ENCODE measurements around the gene PPIF. TPM values are rescaled to one million over a fixed set of nuclear protein-coding genes. Genes with fewer than 3 reads are reported as not detected.

Gene PPIF
- total RNA-seq, 1 experiment from 2014 or later = 59.0 TPM

DNA sequence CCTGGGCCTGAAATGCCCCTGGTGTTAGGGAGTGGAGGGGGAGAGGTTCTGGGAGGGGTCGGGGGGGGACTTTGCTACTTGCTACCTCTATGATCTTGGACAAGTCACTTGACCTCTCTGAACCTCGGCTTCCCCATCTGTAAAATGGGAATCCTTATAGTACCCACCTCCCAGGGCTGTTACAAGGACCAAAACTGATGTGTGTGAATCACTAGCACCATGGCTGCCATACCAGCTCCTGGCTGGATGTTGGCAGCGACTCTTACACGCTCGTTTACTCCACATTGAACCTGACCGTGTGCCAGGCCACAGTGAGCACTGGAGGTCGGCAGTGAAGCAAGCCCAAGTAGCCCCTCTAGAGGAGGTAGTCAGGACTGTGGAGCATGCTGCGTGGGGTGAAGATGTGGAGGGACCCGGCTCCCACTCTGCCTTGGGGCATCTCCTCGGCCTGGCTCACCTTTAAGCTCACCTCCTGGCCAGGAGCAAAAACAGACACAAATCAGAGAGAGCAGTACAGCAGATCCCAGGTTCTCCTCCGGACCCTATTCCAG is 28.9 kb downstream of the PPIF start:
- ChIA-PET CTCF (no interaction called here), POLR2A (no interaction called here)
- BruUV-seq (replicated peaks) = no TSS peak

DNA sequence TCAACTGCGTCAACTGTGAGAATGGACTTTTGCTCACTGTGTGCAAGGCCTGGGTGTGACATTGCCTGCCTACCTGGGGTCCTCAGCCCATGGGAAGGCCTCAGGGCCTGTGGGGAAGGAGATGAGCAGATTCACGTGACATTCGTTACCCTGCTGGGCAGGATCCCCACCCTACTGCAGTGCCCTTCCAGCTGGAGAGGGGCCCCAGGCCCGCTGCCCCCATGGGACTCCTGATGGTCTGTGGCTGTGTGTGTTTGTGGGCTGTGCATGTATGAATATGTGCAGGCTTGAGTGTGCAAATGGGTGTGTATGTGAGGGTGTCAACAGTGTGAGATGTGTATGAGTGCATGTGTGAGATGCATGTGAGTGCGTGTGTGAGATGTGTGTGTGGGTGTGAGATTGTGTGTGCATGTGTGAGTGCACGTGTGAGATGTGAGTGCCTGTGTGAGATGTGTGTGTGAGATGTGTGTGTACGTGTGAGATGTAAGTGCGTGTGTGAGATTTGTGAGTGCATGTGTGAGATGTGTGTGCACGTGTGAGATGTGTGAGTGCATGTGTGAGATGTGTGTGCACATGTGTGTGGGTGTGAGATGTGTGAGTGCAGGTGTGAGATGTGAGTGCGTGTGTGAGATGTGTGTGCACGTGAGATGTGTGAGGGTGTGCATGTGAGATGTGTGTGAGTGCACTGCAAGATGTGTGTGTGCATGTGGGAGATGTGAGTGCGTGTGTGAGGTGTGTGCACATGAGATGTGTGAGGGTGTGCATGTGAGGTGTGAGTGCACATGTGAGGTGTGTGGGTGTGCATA is 29.7 kb downstream of the PPIF start:
- no TSS peak for BruUV-seq (replicated peaks)
- ATAC-seq = no peak
- Histone ChIP-seq H3K4me1 (ENCODE audit: control insufficient read depth, insufficient read depth, low read length) (peaks cover 6% of the 10 kb centered on the region; the same call in 1 of the 2 replicates), H3K36me3 (ENCODE audit: control insufficient read depth, insufficient read depth, low read length) (no peaks in the 10 kb centered on the region), H3K27ac (ENCODE audit: low read length) (no peak overlapping the region), H3K9me3 (ENCODE audit: control insufficient read depth, insufficient read depth, low read depth, low read length) (no peaks in the 10 kb centered on the region), H3K27me3 (ENCODE audit: control insufficient read depth, insufficient read depth, low read length) (no peaks in the 10 kb centered on the region), H3K4me3 (ENCODE audit: low read depth in 2 of 2, low read length in 2 of 2) (no peak overlapping the region)
- CTCF ChIA-PET = no interaction called here
- POLR2A ChIA-PET = no interaction called here
- no peak for TF ChIP-seq TCF7L2 (IDR thresholded peaks at IDR 0.05; ENCODE audit: low read depth, low read length)
- no peak for TF ChIP-seq POLR2AphosphoS5 (IDR thresholded peaks at IDR 0.05; ENCODE audit: low read depth, low read length)
- TF ChIP-seq, protein P1, sequence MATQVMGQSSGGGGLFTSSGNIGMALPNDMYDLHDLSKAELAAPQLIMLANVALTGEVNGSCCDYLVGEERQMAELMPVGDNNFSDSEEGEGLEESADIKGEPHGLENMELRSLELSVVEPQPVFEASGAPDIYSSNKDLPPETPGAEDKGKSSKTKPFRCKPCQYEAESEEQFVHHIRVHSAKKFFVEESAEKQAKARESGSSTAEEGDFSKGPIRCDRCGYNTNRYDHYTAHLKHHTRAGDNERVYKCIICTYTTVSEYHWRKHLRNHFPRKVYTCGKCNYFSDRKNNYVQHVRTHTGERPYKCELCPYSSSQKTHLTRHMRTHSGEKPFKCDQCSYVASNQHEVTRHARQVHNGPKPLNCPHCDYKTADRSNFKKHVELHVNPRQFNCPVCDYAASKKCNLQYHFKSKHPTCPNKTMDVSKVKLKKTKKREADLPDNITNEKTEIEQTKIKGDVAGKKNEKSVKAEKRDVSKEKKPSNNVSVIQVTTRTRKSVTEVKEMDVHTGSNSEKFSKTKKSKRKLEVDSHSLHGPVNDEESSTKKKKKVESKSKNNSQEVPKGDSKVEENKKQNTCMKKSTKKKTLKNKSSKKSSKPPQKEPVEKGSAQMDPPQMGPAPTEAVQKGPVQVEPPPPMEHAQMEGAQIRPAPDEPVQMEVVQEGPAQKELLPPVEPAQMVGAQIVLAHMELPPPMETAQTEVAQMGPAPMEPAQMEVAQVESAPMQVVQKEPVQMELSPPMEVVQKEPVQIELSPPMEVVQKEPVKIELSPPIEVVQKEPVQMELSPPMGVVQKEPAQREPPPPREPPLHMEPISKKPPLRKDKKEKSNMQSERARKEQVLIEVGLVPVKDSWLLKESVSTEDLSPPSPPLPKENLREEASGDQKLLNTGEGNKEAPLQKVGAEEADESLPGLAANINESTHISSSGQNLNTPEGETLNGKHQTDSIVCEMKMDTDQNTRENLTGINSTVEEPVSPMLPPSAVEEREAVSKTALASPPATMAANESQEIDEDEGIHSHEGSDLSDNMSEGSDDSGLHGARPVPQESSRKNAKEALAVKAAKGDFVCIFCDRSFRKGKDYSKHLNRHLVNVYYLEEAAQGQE (IDR thresholded peaks at IDR 0.05; ENCODE audit: insufficient read depth in 1 of 2, low read depth in 2 of 2, low read length in 1 of 2) = no peak
- TF ChIP-seq, protein P2, sequence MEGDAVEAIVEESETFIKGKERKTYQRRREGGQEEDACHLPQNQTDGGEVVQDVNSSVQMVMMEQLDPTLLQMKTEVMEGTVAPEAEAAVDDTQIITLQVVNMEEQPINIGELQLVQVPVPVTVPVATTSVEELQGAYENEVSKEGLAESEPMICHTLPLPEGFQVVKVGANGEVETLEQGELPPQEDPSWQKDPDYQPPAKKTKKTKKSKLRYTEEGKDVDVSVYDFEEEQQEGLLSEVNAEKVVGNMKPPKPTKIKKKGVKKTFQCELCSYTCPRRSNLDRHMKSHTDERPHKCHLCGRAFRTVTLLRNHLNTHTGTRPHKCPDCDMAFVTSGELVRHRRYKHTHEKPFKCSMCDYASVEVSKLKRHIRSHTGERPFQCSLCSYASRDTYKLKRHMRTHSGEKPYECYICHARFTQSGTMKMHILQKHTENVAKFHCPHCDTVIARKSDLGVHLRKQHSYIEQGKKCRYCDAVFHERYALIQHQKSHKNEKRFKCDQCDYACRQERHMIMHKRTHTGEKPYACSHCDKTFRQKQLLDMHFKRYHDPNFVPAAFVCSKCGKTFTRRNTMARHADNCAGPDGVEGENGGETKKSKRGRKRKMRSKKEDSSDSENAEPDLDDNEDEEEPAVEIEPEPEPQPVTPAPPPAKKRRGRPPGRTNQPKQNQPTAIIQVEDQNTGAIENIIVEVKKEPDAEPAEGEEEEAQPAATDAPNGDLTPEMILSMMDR (IDR thresholded peaks at IDR 0.05) = no peak
- TF ChIP-seq SIN3A (IDR thresholded peaks at IDR 0.05; ENCODE audit: borderline replicate concordance, insufficient read depth, low read depth, low read length) = no peak
- no peak for DNase-seq (ENCODE audit: low read depth, low spot score)
- intact Hi-C loops (cut with micrococcal nuclease; ENCODE audit: unreplicated experiment) = no loop called here
- in situ Hi-C loops (cut with HindIII; ENCODE audit: low pct_unique_long_range_greater_than_20kb, low sequenced_read_pairs) = no loop called here

More for the DNA sequence above, 28.9 kb downstream of the PPIF start:
- intact Hi-C loops (cut with micrococcal nuclease; ENCODE audit: unreplicated experiment) = no loop called here
- TF ChIP-seq TCF7L2 (IDR thresholded peaks at IDR 0.05; ENCODE audit: low read depth, low read length) = no peak
- TF ChIP-seq, protein P2 (IDR thresholded peaks at IDR 0.05) = no peak
- no peak for TF ChIP-seq SIN3A (IDR thresholded peaks at IDR 0.05; ENCODE audit: borderline replicate concordance, insufficient read depth, low read depth, low read length)
- no peak for TF ChIP-seq POLR2AphosphoS5 (IDR thresholded peaks at IDR 0.05; ENCODE audit: low read depth, low read length)
- TF ChIP-seq, protein P1 (IDR thresholded peaks at IDR 0.05; ENCODE audit: insufficient read depth in 1 of 2, low read depth in 2 of 2, low read length in 1 of 2) = no peak
- Histone ChIP-seq H3K27me3 (ENCODE audit: control insufficient read depth, insufficient read depth, low read length) (no peaks in the 10 kb centered on the region; the same call in 1 of the 2 replicates), H3K27ac (ENCODE audit: low read length) (no peak overlapping the region), H3K4me1 (ENCODE audit: control insufficient read depth, insufficient read depth, low read length) (peaks cover 6% of the 10 kb centered on the region; the same call in 1 of the 2 replicates), H3K4me3 (ENCODE audit: low read depth in 2 of 2, low read length in 2 of 2) (no peak overlapping the region), H3K36me3 (ENCODE audit: control insufficient read depth, insufficient read depth, low read length) (no peaks in the 10 kb centered on the region), H3K9me3 (ENCODE audit: control insufficient read depth, insufficient read depth, low read depth, low read length) (no peaks in the 10 kb centered on the region; the same call in 1 of the 2 replicates)
- DNase-seq (ENCODE audit: low read depth, low spot score) (no peak), ATAC-seq (no peak)
- in situ Hi-C loops (cut with HindIII; ENCODE audit: low pct_unique_long_range_greater_than_20kb, low sequenced_read_pairs) = no loop called here

All from Panc1 (cell line).